ENCODE results near the gene FBXL7.

The FBXL7 gene

GRCh38 chr5:15522187-15522520 lies 22.2 kb downstream of the FBXL7 start:
- no peak for TF ChIP-seq CTCF (IDR thresholded peaks at IDR 0.05; ENCODE audit: insufficient read depth, missing control alignments)
- no peak for DNase-seq (ENCODE audit: insufficient read length, low spot score)
- no peak for FAIRE-seq

- no peak for TF ChIP-seq CTCF (IDR thresholded peaks at IDR 0.05; ENCODE audit: insufficient read depth, missing control alignments)
- DNase-seq (ENCODE audit: insufficient read length, low spot score) (no peak), FAIRE-seq (no peak)
Measured at GRCh38 chr5:15524712-15525111, 24.7 kb downstream of the FBXL7 start.

GRCh38 chr5:15525703-15526275 lies 25.8 kb downstream of the FBXL7 start:
- FAIRE-seq = no peak
- DNase-seq (ENCODE audit: insufficient read length, low spot score) = no peak
- TF ChIP-seq CTCF (IDR thresholded peaks at IDR 0.05; ENCODE audit: insufficient read depth, missing control alignments) = no peak

GRCh38 chr5:15526413-15526812 lies 26.4 kb downstream of the FBXL7 start:
- FAIRE-seq (no peak), DNase-seq (ENCODE audit: insufficient read length, low spot score) (no peak)
- no peak for TF ChIP-seq CTCF (IDR thresholded peaks at IDR 0.05; ENCODE audit: insufficient read depth, missing control alignments)

GRCh38 chr5:15528476-15528875 lies 28.5 kb downstream of the FBXL7 start:
- no peak for TF ChIP-seq CTCF (IDR thresholded peaks at IDR 0.05; ENCODE audit: insufficient read depth, missing control alignments)
- DNase-seq (ENCODE audit: insufficient read length, low spot score) (no peak), FAIRE-seq (no peak)

GRCh38 chr5:15529013-15529412 lies 29.0 kb downstream of the FBXL7 start:
- no peak for FAIRE-seq

GRCh38 chr5:15529821-15530220 lies 29.8 kb downstream of the FBXL7 start:
- no peak for TF ChIP-seq CTCF (IDR thresholded peaks at IDR 0.05; ENCODE audit: insufficient read depth, missing control alignments)
- no peak for FAIRE-seq

More at GRCh38 chr5:15529013-15529412, 29.0 kb downstream of the FBXL7 start:
- DNase-seq (ENCODE audit: insufficient read length, low spot score) = no peak
- no peak for TF ChIP-seq CTCF (IDR thresholded peaks at IDR 0.05; ENCODE audit: insufficient read depth, missing control alignments)

More at GRCh38 chr5:15529821-15530220, 29.8 kb downstream of the FBXL7 start:
- DNase-seq (ENCODE audit: insufficient read length, low spot score) = no peak
